RKO (cell line): Measurements from ENCODE around the gene PRKN.

Source experiments
- DNase-seq: peaks from one replicate; pipeline ENCODE4 v3.0.0-alpha.2; 2016; ENCODE audit warnings: low spot score

PRKN gene

DNA sequence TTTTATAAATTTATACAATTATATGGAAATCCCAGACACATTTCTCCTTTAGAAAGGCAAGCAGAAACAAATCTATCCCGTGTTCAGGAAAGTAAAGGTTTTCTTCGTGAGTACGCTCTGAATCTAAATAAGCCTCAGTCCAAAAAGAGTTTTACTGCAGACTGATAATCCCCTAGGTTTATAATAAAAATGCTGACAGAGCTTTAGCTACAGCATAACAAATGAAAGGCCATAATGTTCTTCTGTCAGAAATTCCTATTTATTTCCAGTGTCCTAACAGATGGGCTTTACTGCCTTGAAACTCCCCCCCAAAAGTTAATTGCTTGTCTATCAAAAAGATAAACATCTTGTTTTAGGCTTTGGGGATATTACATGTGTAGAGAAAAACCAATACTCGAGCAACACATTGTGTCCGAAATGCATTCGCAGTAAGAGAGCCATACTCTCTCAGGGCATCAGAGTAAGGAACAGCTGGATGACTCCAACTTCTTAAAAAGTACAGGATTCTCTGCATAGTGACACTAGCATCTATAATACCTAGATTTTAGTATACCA lies 109.0 kb downstream of the PRKN start:
- DNase-seq, result no peak

DNA sequence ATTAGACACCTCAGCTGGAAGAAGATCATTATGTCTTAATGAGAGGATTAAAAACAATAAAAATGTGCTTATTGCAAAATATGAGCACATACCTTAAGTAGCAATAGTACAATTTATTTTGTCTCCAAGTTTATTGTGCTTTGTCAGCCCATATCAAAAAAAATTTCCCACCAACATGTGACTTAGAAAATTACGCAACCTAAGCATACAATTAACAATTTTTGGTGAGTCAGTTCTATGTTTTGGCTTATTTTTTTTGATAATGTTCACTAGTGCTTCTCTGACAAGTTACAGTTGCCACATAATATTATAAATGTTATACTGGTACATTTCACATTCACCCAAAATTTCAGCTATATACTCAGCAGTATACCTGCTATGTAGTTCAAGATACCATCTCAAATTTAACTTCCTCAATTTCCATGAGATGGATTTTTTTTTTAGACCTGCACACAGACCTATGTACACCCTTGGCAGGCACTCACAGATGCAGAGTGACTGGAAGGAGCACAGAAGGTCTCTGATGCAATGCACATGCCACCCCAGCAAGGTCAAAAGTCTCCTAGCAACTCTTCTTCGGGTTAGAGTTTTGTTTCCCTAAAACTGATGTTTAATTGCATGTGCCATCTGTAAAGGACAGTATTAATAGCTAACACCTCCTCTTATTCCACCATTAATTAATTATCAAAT lies 112.4 kb downstream of the PRKN start:
- DNase-seq, result no peak

DNA sequence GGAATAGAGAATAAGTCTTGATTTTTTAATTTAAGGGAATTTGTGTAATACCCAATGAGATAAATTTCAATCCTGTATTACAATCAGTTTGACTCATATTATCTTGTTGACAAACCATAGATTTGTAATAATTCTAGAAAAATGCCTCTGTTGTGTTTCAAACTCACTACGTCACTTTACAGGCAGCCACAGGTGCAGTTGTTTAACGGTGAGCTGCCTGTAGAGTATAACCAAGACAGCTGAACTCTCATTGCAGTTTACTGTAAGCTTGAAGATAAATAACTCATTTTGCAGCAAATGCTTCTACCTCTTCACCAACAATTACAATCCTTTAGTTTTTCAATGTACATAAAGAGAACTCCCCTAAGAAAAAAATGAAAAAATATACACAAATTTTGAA lies 114.3 kb downstream of the PRKN start:
- DNase-seq, result no peak

DNA sequence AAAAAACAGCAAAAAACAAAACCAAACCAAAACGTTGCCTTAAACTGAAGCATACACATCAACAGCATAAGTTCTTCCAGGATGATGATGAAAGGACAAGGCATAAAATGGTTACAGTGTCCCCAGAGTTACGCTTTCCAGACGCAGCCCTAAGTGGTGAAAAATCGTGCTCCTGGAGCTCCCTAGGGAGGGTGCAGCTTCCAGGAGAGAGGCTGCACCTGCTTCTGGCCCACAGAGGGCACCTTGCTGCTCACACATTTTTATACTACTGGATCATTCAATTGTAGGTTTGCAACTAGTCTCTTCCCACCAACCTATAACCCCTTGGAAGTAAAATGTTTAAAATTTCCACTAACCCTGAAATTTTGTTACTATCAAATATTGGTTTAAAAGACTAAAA lies 115.0 kb downstream of the PRKN start:
- DNase-seq, result no peak

DNA sequence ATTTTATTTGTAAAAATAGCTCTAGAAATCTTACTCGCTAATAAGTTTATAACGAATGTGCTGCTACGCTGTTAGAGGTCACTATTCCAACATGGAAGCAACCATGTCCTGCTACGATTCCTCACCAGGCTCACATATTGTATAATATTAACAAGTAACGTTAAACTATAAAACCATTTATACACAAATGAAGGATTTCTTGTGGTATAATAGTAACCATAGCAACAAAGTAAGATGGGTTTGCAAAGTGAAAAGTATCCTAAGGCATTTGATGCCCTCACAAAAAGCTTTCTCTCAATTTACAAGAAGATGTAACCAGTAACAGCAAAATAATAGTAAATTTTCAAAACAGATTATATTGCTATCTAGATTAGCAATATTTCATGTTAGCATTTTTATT lies 117.2 kb downstream of the PRKN start:
- no peak for DNase-seq

DNA sequence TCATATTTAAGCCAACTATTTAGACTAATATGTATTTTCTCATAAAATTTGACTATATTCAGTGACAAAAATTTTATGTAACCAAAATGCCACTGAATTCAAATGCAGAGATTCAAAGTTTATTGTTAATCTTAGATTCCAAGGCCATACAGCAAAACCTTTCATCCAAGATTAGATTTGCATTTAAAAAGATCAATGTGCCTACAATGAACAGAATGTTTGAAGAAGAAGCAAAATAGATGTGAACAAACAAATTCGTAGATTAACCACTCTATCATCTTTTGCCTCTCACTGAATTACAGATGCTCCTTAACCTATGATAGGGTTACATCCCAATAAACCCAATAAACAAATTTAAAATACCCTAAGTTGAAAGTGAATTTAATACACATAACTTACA lies 121.7 kb downstream of the PRKN start:
- no peak for DNase-seq

DNA sequence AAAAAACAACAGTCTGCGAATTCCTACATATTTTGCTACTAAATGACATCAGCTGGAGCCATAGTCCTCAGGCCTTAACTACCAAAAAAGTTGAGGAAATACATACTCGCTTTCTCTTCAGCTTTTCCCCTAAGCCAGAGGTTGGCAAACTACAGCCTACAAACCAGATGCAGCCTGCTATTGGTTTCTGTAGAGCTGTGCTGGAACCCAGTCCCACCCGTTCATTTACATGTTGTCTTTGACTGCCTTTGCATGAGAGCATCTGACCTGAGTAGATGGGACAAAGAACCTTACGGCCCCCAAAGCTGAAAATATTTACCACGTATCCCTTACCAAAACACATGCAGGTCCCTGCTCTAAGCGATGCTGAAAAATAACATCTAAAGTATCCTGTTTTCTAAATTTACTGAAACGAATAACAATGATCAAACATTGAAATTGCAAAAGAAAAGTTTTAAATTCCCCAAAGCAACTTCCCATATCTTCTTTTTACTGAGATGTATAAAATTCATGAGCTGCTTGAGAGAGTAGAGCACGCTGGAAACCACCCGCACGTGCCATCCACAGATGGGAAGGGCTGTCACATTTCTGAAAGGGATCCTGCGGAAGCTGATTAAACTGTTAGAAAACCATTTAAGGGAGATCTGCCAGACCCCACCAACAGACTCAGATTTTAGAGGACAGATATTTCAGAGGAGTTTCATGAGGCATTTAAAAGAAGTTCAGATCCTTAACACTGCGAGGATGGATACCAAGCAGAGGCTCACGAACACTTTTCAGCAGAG lies 124.1 kb downstream of the PRKN start:
- DNase-seq, result no peak

DNA sequence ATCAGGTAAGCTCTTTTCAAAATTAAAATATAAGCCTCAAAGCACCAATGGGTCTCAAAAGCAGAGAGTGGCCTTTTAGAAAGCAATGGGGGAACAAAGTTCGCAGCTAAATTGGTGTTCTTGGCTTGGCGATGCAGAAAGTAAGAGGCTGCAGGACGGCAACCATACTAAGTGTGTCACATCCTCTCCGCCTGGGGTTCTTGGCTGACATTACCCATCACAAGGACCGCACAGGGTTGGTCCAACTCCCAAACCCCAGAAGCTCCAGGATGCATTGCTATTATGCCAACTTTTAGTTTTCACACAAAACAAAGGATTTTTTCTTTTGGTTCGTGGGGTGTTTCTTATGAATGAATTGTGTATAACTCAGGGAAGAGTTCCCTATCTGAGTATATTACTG lies 124.8 kb downstream of the PRKN start:
- no peak for DNase-seq

DNA sequence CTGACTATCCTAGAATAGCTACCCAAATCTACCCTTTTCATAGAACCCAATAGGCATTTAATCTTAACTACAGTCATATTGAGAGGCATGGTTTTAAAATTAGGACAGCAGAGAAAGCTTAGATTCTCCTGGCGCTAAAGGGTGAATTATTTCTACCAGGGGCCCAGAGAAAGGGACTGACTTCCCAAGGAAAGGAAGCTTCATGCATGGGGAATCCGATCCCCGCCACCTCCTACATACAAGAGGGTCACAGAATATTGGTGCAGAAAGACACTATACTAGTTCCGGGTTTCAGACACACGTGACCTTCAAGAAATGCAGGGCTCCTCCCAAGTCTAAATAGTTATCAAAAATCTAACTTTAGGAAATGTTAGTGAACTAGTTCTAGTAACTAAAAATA lies 130.9 kb downstream of the PRKN start:
- no peak for DNase-seq

DNA sequence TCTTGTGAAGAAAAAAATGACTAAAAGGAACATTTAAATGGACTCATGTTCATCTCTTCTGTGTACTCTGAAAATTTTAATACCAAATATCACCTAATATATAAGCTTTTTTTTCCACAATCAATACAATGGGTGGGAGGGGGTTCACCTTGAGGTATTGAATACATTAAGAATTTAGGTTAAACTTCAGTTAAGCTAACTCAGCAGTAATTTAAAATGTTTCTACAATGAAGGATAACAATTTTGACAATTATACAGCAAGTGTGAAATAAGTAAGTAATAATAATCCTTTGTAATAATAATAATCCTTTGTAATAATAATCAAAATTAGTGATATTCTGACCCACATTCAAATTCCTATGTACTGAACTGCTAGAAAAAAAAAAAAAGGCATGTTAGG lies 136.0 kb downstream of the PRKN start:
- no peak for DNase-seq

DNA sequence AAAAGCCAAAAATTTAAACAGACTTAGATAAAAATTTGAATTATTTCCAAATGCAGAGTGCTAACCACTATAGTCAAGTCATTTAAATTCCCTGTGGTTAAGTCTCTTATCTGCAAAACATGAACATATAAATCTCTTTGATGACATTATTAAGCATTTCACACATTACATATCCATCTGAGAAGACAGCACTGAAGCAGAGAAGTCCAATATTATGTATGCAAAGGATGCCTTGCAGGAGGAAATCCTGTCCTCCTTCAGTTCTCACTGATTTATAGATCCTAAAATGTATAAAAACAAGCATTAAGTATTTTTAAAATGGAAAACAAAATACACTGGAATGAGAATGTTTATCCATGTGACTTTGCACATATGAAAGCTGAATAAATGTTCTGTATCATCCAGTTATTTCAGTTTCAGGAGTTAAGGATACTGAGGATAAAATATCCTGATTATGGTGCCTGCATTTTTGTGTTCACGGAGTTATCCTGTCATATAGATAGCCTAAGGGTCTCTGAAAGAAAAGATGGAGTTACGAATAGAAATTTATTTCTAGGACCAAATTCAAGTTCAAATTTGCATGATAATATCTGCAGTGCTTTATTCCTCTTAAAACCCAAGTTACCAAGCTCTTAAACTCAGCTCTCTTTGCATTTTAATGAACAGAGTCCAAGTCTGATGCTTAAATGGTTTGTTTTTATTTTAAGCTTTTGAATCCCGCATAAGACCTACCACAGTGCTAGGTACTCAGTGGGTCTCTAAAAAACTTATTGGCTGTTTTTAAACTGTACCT lies 145.4 kb downstream of the PRKN start:
- no peak for DNase-seq

DNA sequence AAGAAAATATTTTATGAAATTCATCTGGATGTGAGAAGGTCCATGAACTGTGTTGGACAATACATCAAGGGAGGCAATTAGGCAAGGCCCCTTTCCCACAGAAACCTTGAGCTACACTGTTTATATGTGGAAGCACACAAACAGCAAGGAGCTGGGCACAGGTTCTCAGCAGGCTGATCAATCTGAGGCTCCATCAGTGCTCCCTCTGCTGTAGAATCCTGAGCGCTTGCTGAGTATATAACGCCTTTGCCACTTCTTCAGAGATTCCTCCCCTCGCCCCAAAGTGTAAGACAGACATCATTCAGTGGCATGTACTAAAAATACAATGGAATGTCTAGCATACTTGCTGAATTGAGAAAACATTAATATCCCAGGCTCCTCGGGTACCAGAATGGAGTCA lies 146.9 kb downstream of the PRKN start:
- no peak for DNase-seq

DNA sequence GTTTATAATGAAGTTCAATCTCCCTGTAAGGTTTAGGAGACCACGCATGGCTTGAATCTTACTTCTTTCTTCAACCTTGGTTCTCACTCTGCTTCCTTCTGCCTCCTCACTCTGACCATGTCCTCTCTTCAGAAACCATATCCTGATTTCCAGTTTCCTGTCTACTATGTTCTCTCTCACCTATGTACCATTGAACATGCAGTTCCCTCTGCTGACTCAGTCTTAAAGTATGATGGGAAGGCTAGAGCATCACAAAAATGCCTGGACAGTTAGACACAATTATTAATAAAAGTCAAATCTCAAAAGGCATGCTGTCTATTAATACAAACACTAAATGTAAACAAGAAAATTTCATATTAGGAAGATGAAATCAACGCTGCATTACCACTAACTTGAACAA lies 151.6 kb downstream of the PRKN start:
- DNase-seq, result no peak

DNA sequence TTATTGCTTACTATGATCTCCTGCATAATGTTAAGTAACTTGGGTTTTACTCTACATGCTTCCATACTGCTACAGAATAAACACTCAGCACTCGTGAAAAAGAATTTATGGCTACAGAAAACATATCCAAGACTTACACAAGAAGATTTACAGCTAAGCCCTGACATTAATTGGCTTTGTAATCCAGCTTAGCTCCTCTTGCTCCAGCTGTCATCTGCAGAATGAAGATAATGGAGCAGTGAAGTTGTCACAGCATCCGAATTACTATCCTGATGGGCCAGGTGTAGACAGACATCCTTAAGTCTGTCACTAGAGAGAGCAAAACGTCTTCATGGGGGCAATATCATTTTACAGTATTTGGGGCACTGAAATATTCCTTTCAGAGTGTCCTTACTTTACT lies 155.3 kb downstream of the PRKN start:
- no peak for DNase-seq

DNA sequence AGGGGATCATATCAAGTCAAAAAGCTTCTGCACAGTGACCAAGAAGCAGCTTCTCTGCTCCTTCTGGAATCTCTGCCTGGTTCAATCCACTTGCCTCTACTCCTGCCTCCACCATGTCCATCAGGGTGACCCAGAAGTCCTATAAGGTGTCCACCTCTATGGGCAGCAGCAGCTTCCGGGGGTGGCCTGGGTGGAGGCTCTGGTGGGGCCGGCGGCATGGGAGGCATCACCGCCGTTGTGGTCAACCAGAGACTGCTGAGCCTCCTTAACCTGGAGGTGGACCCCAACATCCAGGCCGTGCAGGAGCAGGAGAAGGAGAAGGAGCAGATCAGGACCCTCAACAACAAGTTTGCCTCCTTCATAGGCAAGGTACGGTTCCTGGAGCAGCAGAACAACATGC lies 159.3 kb downstream of the PRKN start:
- DNase-seq, result no peak

DNA sequence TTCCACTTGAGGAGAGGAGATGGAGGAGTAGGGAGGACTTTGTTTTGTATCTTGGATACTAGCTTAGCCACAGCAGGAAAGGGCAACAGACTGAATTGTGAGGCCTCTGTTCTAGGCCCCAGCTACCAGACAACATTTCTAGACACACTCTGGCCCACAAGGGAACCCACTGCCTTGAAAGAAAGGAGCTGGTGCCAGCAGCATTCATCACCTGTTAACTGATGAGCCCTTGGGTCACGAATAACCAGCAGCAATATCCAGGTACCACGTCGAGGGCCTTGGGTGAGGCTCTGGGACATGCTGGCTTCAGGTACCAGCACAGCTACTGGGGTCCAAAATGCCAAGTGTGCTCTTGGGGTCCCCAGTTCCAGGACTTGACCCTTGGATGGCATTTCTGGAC lies 165.5 kb downstream of the PRKN start:
- DNase-seq, result no peak

DNA sequence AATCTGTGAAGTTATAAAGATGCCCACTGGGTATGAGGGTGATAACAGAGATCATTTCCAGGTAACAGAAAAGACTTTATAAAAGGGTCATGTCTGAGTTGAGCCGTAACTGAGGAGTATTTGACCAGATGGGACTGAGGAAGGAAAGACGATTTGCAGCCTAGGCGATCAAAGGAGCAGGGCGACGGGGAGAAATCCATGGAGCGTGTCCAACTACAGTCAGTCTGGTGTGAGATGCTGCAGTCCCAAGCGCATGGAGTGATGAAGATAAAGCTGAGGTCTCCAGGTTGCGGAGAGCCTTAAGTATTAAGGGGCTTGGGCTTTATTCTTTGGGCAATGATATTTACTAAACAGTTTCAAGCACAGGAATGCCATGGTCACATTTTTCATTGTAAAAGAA lies 166.7 kb downstream of the PRKN start:
- DNase-seq, result no peak

DNA sequence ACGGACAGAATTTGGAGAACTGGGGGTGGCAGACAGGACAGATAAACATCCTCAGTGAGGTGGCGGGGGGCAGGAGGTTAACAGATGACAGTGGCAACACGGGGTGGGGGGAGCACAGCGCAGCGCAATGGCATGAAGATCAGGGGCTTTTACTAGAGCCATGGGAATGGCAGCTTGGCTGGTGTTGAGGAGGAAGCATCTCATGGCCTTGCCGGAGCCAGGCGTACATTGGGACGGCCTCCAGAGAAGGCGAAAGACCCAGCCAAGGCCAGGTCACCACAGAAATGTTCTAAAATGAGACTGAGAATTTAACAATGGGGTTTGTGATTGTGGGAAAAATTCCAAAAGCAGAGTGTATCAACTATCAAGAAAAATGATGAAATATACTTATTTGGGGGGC lies 173.0 kb downstream of the PRKN start:
- DNase-seq, result no peak

DNA sequence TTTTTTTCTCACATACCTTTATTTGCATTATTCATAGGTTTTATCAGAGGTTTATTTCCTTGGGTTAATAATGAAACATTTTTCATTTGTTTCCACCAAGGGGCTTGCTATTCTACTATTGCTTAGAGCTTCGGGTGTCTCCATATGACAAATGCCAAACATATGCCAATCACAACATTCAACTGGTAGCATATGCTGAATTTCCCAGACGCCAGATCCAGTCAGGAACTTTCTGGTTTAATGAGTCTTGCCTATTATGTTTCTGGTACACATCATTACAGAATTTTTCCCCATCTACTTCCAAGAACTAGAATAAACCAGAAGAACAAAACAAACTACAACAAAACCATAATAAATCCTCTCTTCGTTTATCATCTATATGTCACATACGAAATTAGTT lies 180.7 kb downstream of the PRKN start:
- DNase-seq, result no peak

DNA sequence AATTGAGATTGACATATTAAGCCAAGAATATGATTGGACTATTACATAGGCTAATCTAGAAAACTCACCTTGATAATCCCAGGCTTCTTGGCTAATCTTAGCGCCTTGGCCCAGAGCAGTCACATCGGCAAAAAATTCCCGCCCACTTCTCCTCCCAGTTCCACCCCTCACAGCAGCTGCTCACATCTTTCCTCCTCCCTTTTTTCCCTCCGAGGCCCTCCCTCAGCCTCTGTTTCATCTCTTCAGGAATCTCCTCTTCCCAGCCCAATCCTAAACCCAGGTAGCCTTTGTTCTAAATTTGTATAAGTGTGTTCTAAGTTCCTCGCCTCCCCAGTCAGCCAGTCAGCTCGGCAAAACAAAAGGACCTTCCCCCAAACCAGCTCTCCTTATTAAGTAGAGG lies 184.3 kb downstream of the PRKN start:
- no peak for DNase-seq

DNA sequence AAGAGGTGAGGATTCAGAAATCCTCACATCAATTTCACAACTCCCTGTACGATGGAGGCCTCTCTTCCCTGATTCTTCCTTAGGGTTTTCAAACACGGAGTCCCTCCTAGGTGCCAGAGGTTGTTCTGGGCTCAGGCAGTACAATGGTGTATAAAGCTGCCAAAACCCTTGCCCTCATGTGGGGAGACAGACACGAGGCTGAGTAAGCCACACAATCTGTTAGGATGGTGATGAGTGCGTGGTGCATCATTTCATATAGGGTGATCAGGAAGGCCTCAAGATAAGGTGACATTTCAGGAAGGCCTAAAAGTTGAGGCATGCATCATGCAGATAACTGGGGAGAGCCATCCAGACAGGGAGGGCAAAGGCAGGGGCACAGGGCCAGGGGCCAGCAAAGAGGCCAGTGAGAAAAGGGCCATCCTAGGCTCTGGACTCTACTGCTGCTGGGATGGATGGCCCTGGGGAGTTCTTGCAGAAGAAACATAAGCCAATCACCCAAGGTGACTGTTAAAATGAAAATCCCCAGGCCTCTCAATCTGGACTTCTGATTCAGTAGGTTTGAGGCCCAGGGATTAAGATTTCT lies 186.5 kb downstream of the PRKN start:
- no peak for DNase-seq

DNA sequence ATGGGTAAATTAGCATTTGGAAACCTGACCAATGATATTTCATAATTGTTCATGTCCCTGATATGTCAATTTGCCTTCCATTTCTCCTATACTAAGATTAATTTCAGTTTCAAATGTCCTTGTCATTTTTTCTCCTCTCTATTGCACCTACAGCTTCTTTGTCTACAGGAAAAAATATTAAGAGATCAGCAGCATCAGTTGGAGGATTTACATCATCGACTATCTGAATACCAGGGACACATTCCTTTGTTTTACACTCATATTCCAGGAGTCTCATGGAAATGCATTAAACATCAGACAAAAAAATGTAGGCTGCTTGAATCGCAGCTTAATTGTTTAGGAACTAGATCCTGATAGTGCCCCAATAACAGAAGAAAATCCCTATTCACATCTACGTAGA lies 188.2 kb downstream of the PRKN start:
- no peak for DNase-seq
